Spleen (tissue), 11 donors: ENCODE measurements around the gene AHNAK. TPM values are rescaled to one million over a fixed set of nuclear protein-coding genes. Genes with fewer than 3 reads are reported as not detected.
"Not testable (repeated sequence)": the region's sequence is repeated elsewhere in the genome, so short reads cannot be mapped to it uniquely, and the experiment has no call there.

Experiments
- DNase-seq: peaks from one replicate; pipeline ENCODE4 v3.0.0-alpha.2; 2020
- H3K27ac ChIP-seq, 8 donors: fragments of 200-600 bp; sonication (generic) in 7 of 8; 1 replicate in 4 of 8; 2 replicates in 4 of 8; pipeline versions ENCODE4 v1.5.0 to v1.8.0; 2016 to 2021; ENCODE audit warnings: inconsistent platforms in 4 of 8, mild to moderate bottlenecking in 4 of 8, moderate library complexity in 1 of 8
- H3K27me3 ChIP-seq, 7 donors: fragments of 200-600 bp; sonication (generic) in 6 of 7; replicated peaks in 1 of 7; 1 replicate in 4 of 7; 2 replicates in 3 of 7; pipeline versions ENCODE4 v1.5.0 to v1.8.0; 2016 to 2021; ENCODE audit warnings: inconsistent platforms in 3 of 7, mild to moderate bottlenecking in 1 of 7
- H3K36me3 ChIP-seq, 6 donors: fragments of 200-600 bp; sonication (generic) in 5 of 6; 1 replicate in 4 of 6; 2 replicates in 2 of 6; pipeline versions ENCODE4 v1.5.0 to v1.8.0; 2016 to 2021; ENCODE audit warnings: inconsistent platforms in 2 of 6
- H3K4me1 ChIP-seq, 6 donors: fragments of 200-600 bp; sonication (generic) in 5 of 6; 1 replicate in 3 of 6; 2 replicates in 3 of 6; pipeline versions ENCODE4 v1.5.0 to v1.8.0; 2016 to 2021; ENCODE audit warnings: inconsistent platforms in 3 of 6
- H3K4me3 ChIP-seq, 8 donors: fragments of 200-600 bp; sonication (generic) in 7 of 8; 1 replicate in 4 of 8; 2 replicates in 4 of 8; pipeline versions ENCODE4 v1.5.0 to v1.8.0; 2016 to 2021; ENCODE audit warnings: inconsistent platforms in 4 of 8, mild to moderate bottlenecking in 4 of 8, moderate library complexity in 2 of 8
- H3K9me3 ChIP-seq, 8 donors: fragments of 200-600 bp; sonication (generic) in 7 of 8; 1 replicate in 4 of 8; 2 replicates in 4 of 8; pipeline versions ENCODE4 v1.5.0 to v1.8.0; 2016 to 2021; ENCODE audit warnings: inconsistent platforms in 4 of 8
- CTCF ChIP-seq, 11 experiments: fragments of 200-600 bp in 7 of 11; fragments of 450-650 bp in 4 of 11; sonication (generic) in 4 of 11; IDR thresholded peaks in 8 of 11; conservative IDR thresholded peaks in 3 of 11; 1 replicate in 7 of 11; 2 replicates in 4 of 11; pipeline versions ENCODE4 v1.4.0 to v1.8.0; 2016 to 2021; ENCODE audit warnings: antibody characterized with exemption in 11 of 11, inconsistent platforms in 4 of 11, mild to moderate bottlenecking in 1 of 11
- POLR2A ChIP-seq, 3 donors: fragments of 450-650 bp; IDR thresholded peaks; one replicate each; pipeline ENCODE4 v1.5.1; 2017; ENCODE audit warnings: antibody characterized with exemption in 3 of 3, mild to moderate bottlenecking in 1 of 3
- POLR2AphosphoS5 ChIP-seq, 3 donors: sonication (generic); formaldehyde crosslinking; IDR thresholded peaks; one replicate each; pipeline ENCODE4 v1.5.1; 2017; ENCODE audit warnings: antibody characterized with exemption in 3 of 3
- WGBS, 5 donors: extraction: QIAGEN DNeasy Blood & Tissue Kit in 3 of 5; methylation state at CpG; one replicate each; pipeline versions ENCODE4 v1.1.5 to v1.1.7; 2013 to 2018; 5-methylcytosine and 5-hydroxymethylcytosine counted together
- intact Hi-C: fragments of 100-400 bp; cut with DNase I; formaldehyde crosslinking; loops from one replicate; pipeline ENCODE4 v1.15.0; 2023; ENCODE audit warnings: low total_unique reads
- microRNA-seq, 3 donors: library from miRNA; unstranded; fragments of <30 nt; microRNA quantifications; one replicate each; pipeline versions ENCODE4 to v1.1.0, GENCODE V29; 2019 to 2020
- polyA plus RNA-seq, 3 donors: library from polyadenylated mRNA; stranded (reverse); fragments of 200-250 nt; gene quantifications; one replicate each; pipeline ENCODE4 v1.2.1, GENCODE V29; 2013
- small RNA-seq, 4 donors: library from RNA; depleted of rRNA; stranded (forward); fragments of <200 nt; gene quantifications; one replicate each; pipeline ENCODE3, GENCODE V24; 2016
- total RNA-seq, 7 donors: library from RNA; depleted of rRNA in 3 of 7; stranded (reverse); fragments of >200 nt in 3 of 7; fragmentation: NEBNext Ultra II Directional in 4 of 7; extraction: Animal tissue kit (Norgen Biotek cat#: 25700) in 4 of 7; gene quantifications; one replicate each; pipeline versions ENCODE4 v1.1.0 to v1.2.1, GENCODE V29; 2016 to 2021
- donor health status: healthy with polysubstance abuse.
- donor health status: DM: no; HTN: no; CAD: no; lungs with moderate emphysema.
- donor health status: DM: no; HTN: no; CAD: no.
- donor health status: Bipolar disorder and iron deficiency.
- donor health status: healthy.
- donor health status: DM: no; HTN: no; CAD: no.
- donor health status: DM: yes; HTN: yes; CAD: no.

The AHNAK gene
- total and polyA plus RNA-seq, 10 donors, result 11.8 to 370 (median 259) TPM

GRCh38 chr11:62390237-62390636, 156.4 kb downstream of the AHNAK start:
- intact Hi-C loops, result loop anchor here (10.0 kb wide), 2 partner anchors 305 to 475 kb away; no protein-coding TSS in a partner anchor
- 38 to 80% (median 76%) methylated on average over 1 to 5 of the region's 5 CpGs for WGBS, 5 donors

GRCh38 chr11:62388999-62389398, 157.6 kb downstream of the AHNAK start:
- Histone ChIP-seq H3K4me1 (peaks cover 0 to 7% (median 0%) of the 10 kb centered on the region in 6 donors), H3K4me3 (no peak overlapping the region), H3K27ac (no peak overlapping the region), H3K27me3 (no peaks in the 10 kb centered on the region), H3K36me3 (peaks cover 0 to 12% (median 0%) of the 10 kb centered on the region in 6 donors), H3K9me3 (no peaks in the 10 kb centered on the region)
- TF ChIP-seq POLR2AphosphoS5 (IDR thresholded peaks at IDR 0.05) (no peak), POLR2A (IDR thresholded peaks at IDR 0.05) (no peak), CTCF (IDR thresholded peaks at IDR 0.05 in 8 of 11, conservative IDR thresholded peaks at IDR 0.05 in 3 of 11) (no peak)
- DNase-seq, result no peak
- intact Hi-C loops, result no loop called here
- 85 to 93% (median 91%) methylated on average over 11 of the region's 11 CpGs for WGBS, 5 donors

More at GRCh38 chr11:62390237-62390636, 156.4 kb downstream of the AHNAK start:
- H3K27ac ChIP-seq, result no peak overlapping the region
- H3K27me3 ChIP-seq, result no peaks in the 10 kb centered on the region
- H3K36me3 ChIP-seq, result peaks cover 0 to 12% (median 0%) of the 10 kb centered on the region in 6 donors
- H3K4me3 ChIP-seq, result no peak overlapping the region
- no peak for DNase-seq
- no peaks in the 10 kb centered on the region for H3K9me3 ChIP-seq
- no peak for TF ChIP-seq POLR2AphosphoS5 (IDR thresholded peaks at IDR 0.05)
- peaks cover 0 to 15% (median 4%) of the 10 kb centered on the region in 6 donors for H3K4me1 ChIP-seq

GRCh38 chr11:62387381-62387780, 159.2 kb downstream of the AHNAK start:
- Histone ChIP-seq H3K9me3 (no peaks in the 10 kb centered on the region), H3K27ac (no peak overlapping the region), H3K4me1 (peaks cover 0 to 7% (median 0%) of the 10 kb centered on the region in 6 donors), H3K27me3 (no peaks in the 10 kb centered on the region), H3K36me3 (peaks cover 0 to 12% (median 0%) of the 10 kb centered on the region in 6 donors), H3K4me3 (no peak overlapping the region)
- intact Hi-C loops, result no loop called here
- no peak for DNase-seq
- 90 to 97% (median 92%) methylated on average over 3 of the region's 3 CpGs for WGBS, 5 donors
- no peak for TF ChIP-seq POLR2A (IDR thresholded peaks at IDR 0.05)
- TF ChIP-seq CTCF (IDR thresholded peaks at IDR 0.05 in 8 of 11, conservative IDR thresholded peaks at IDR 0.05 in 3 of 11), result no peak
- TF ChIP-seq POLR2AphosphoS5 (IDR thresholded peaks at IDR 0.05), result no peak

GRCh38 chr11:62386083-62386482, 160.5 kb downstream of the AHNAK start:
- H3K4me3 ChIP-seq, H3K27me3 ChIP-seq, H3K9me3 ChIP-seq, H3K36me3 ChIP-seq, intact Hi-C loops, DNase-seq, H3K4me1 ChIP-seq: not testable (repeated sequence)
- WGBS, 5 donors, result 75 to 82% (median 80%) methylated on average over 3 of the region's 3 CpGs
- H3K27ac ChIP-seq, result peak overlapping the region in 1 of 8 donors; percentile 8

- no peaks in the 10 kb centered on the region for H3K36me3 ChIP-seq
- 82 to 94% (median 88%) methylated on average over 6 of the region's 6 CpGs for WGBS, 5 donors
- intact Hi-C loops, result no loop called here
- TF ChIP-seq POLR2A (IDR thresholded peaks at IDR 0.05), result no peak
- no peak for TF ChIP-seq POLR2AphosphoS5 (IDR thresholded peaks at IDR 0.05)
- TF ChIP-seq CTCF (IDR thresholded peaks at IDR 0.05 in 8 of 11, conservative IDR thresholded peaks at IDR 0.05 in 3 of 11), result no peak
- H3K27me3 ChIP-seq, result no peaks in the 10 kb centered on the region
- no peak overlapping the region for H3K4me3 ChIP-seq
- no peak for DNase-seq
- H3K4me1 ChIP-seq, result peaks cover 0 to 16% (median 7%) of the 10 kb centered on the region in 6 donors
- H3K27ac ChIP-seq, result no peak overlapping the region
- no peaks in the 10 kb centered on the region for H3K9me3 ChIP-seq
Observed at GRCh38 chr11:62383822-62384221, 162.8 kb downstream of the AHNAK start.

Small RNAs within 50 kb of the gene (microRNA-seq; reads per million reads assigned to microRNA genes)
- gene MIR6747, result 0.70 to 1.1 (median 1.1) reads per million in 3 donors

Small RNAs within 50 kb of the gene (small RNA-seq; reads per million reads assigned to genes)
- 0 reads per million in 4 donors for gene EEF1G
- gene MIR6747, result 0 to 0.06 (median 0) reads per million in 4 donors

Other genes starting within 250 kb of the AHNAK start
- gene SCGB1D4, start 247.7 kb downstream of the AHNAK start, total RNA-seq, result not detected
- not detected for gene SCGB1D4, start 247.7 kb downstream of the AHNAK start, polyA plus RNA-seq
- 10 to 100 TPM in 1 of 7 donors, 1 to 10 TPM in 6; 3.4 to 23.4 (median 8.1) TPM for gene ASRGL1, start 209.4 kb downstream of the AHNAK start, total RNA-seq
- 1 to 10 TPM; 2.9 to 4.5 (median 3.1) TPM for gene ASRGL1, start 209.4 kb downstream of the AHNAK start, polyA plus RNA-seq
- not detected for gene SCGB1A1, start 127.8 kb downstream of the AHNAK start, total RNA-seq
- under 1 TPM in 1 of 3 donors, not detected in 2; 0.35 TPM for gene SCGB1A1, start 127.8 kb downstream of the AHNAK start, polyA plus RNA-seq
- 1,000 to 10,000 TPM in 6 of 7 donors, 100 to 1,000 TPM in 1; 989 to 1,475 (median 1,270) TPM for gene EEF1G, start 27.1 kb upstream of the AHNAK start, total RNA-seq
- 1,000 to 10,000 TPM; 2,364 to 2,501 (median 2,474) TPM for gene EEF1G, start 27.1 kb upstream of the AHNAK start, polyA plus RNA-seq
- 10 to 100 TPM; 14.4 to 30.9 (median 20.1) TPM for gene TUT1, start 44.7 kb upstream of the AHNAK start, total RNA-seq
- 10 to 100 TPM; 14.5 to 24.1 (median 16.1) TPM for gene TUT1, start 44.7 kb upstream of the AHNAK start, polyA plus RNA-seq
- 100 to 1,000 TPM; 102 to 154 (median 114) TPM for gene MTA2, start 55.1 kb upstream of the AHNAK start, total RNA-seq
- gene MTA2, start 55.1 kb upstream of the AHNAK start, polyA plus RNA-seq, result 10 to 100 TPM; 55.3 to 94.6 (median 58.5) TPM
- 100 to 1,000 TPM in 5 of 7 donors, 10 to 100 TPM in 2; 46.7 to 159 (median 116) TPM for gene EML3, start 66.0 kb upstream of the AHNAK start, total RNA-seq
- gene EML3, start 66.0 kb upstream of the AHNAK start, polyA plus RNA-seq, result 100 to 1,000 TPM in 1 of 3 donors, 10 to 100 TPM in 2; 51.0 to 116 (median 78.6) TPM
- gene ROM1, start 66.5 kb upstream of the AHNAK start, total RNA-seq, result 1 to 10 TPM; 4.3 to 8.8 (median 5.6) TPM
- 10 to 100 TPM in 1 of 3 donors, 1 to 10 TPM in 2; 4.2 to 15.0 (median 6.1) TPM for gene ROM1, start 66.5 kb upstream of the AHNAK start, polyA plus RNA-seq
- gene B3GAT3, start 75.2 kb upstream of the AHNAK start, total RNA-seq, result 10 to 100 TPM; 25.2 to 43.7 (median 37.1) TPM
- 10 to 100 TPM; 41.9 to 65.7 (median 63.1) TPM for gene B3GAT3, start 75.2 kb upstream of the AHNAK start, polyA plus RNA-seq
- gene GANAB, start 99.8 kb upstream of the AHNAK start, total RNA-seq, result 100 to 1,000 TPM; 122 to 245 (median 198) TPM
- gene GANAB, start 99.8 kb upstream of the AHNAK start, polyA plus RNA-seq, result 10 to 100 TPM; 49.0 to 72.4 (median 53.6) TPM
- 10 to 100 TPM; 16.9 to 34.5 (median 24.8) TPM for gene INTS5, start 106.5 kb upstream of the AHNAK start, total RNA-seq
- gene INTS5, start 106.5 kb upstream of the AHNAK start, polyA plus RNA-seq, result 10 to 100 TPM in 1 of 3 donors, 1 to 10 TPM in 2; 4.4 to 13.7 (median 7.0) TPM
- 10 to 100 TPM; 30.9 to 43.7 (median 42.5) TPM for gene C11orf98, start 118.4 kb upstream of the AHNAK start, total RNA-seq
- 100 to 1,000 TPM; 144 to 164 (median 152) TPM for gene C11orf98, start 118.4 kb upstream of the AHNAK start, polyA plus RNA-seq
- 10 to 100 TPM in 6 of 7 donors, 1 to 10 TPM in 1; 3.0 to 19.4 (median 13.2) TPM for gene CSKMT, start 118.5 kb upstream of the AHNAK start, total RNA-seq
- gene CSKMT, start 118.5 kb upstream of the AHNAK start, polyA plus RNA-seq, result 10 to 100 TPM; 32.6 to 59.4 (median 40.3) TPM
- gene UQCC3, start 124.9 kb upstream of the AHNAK start, total RNA-seq, result 1 to 10 TPM; 4.9 to 6.5 (median 5.9) TPM
- gene UQCC3, start 124.9 kb upstream of the AHNAK start, polyA plus RNA-seq, result 10 to 100 TPM; 20.2 to 23.7 (median 23.3) TPM
- 10 to 100 TPM in 6 of 7 donors, 1 to 10 TPM in 1; 10.0 to 20.2 (median 12.8) TPM for gene LBHD1, start 125.5 kb upstream of the AHNAK start, total RNA-seq
- 10 to 100 TPM in 2 of 3 donors, 1 to 10 TPM in 1; 7.3 to 21.2 (median 15.1) TPM for gene LBHD1, start 125.5 kb upstream of the AHNAK start, polyA plus RNA-seq
- 100 to 1,000 TPM in 6 of 7 donors, 10 to 100 TPM in 1; 93.8 to 158 (median 128) TPM for gene UBXN1, start 132.3 kb upstream of the AHNAK start, total RNA-seq
- 100 to 1,000 TPM; 198 to 209 (median 203) TPM for gene UBXN1, start 132.3 kb upstream of the AHNAK start, polyA plus RNA-seq
- not detected for gene LRRN4CL, start 142.7 kb upstream of the AHNAK start, total RNA-seq
- gene LRRN4CL, start 142.7 kb upstream of the AHNAK start, polyA plus RNA-seq, result under 1 TPM; 0.04 to 0.48 (median 0.17) TPM
- gene BSCL2, start 160.6 kb upstream of the AHNAK start, total RNA-seq, result 10 to 100 TPM; 25.6 to 66.0 (median 34.4) TPM
- gene BSCL2, start 160.6 kb upstream of the AHNAK start, polyA plus RNA-seq, result 10 to 100 TPM; 47.7 to 62.6 (median 47.8) TPM
- not detected for gene GNG3, start 160.9 kb upstream of the AHNAK start, total RNA-seq
- gene GNG3, start 160.9 kb upstream of the AHNAK start, polyA plus RNA-seq, result under 1 TPM in 2 of 3 donors, not detected in 1; 0.12 to 0.13 TPM
- gene HNRNPUL2, start 180.7 kb upstream of the AHNAK start, total RNA-seq, result 10 to 100 TPM; 39.3 to 62.8 (median 48.5) TPM
- 10 to 100 TPM; 26.4 to 37.1 (median 29.3) TPM for gene HNRNPUL2, start 180.7 kb upstream of the AHNAK start, polyA plus RNA-seq
- gene TTC9C, start 181.7 kb upstream of the AHNAK start, total RNA-seq, result 10 to 100 TPM; 25.4 to 47.1 (median 30.5) TPM
- 10 to 100 TPM; 27.8 to 35.6 (median 33.4) TPM for gene TTC9C, start 181.7 kb upstream of the AHNAK start, polyA plus RNA-seq
- 10 to 100 TPM in 5 of 7 donors, 1 to 10 TPM in 2; 6.6 to 14.5 (median 11.1) TPM for gene ZBTB3, start 207.4 kb upstream of the AHNAK start, total RNA-seq
- 1 to 10 TPM; 3.2 to 4.9 (median 3.9) TPM for gene ZBTB3, start 207.4 kb upstream of the AHNAK start, polyA plus RNA-seq
- 10 to 100 TPM; 52.1 to 74.0 (median 60.2) TPM for gene POLR2G, start 214.8 kb upstream of the AHNAK start, total RNA-seq
- gene POLR2G, start 214.8 kb upstream of the AHNAK start, polyA plus RNA-seq, result 100 to 1,000 TPM; 129 to 153 (median 135) TPM
- gene TAF6L, start 224.6 kb upstream of the AHNAK start, total RNA-seq, result 10 to 100 TPM; 16.6 to 28.8 (median 23.7) TPM
- 10 to 100 TPM; 11.9 to 37.5 (median 21.1) TPM for gene TAF6L, start 224.6 kb upstream of the AHNAK start, polyA plus RNA-seq
- gene TMEM179B, start 240.6 kb upstream of the AHNAK start, total RNA-seq, result 10 to 100 TPM; 39.0 to 80.8 (median 48.3) TPM
- gene TMEM179B, start 240.6 kb upstream of the AHNAK start, polyA plus RNA-seq, result 10 to 100 TPM; 46.1 to 57.1 (median 54.6) TPM
- 10 to 100 TPM; 11.2 to 27.8 (median 13.6) TPM for gene TMEM223, start 245.2 kb upstream of the AHNAK start, total RNA-seq
- 10 to 100 TPM; 19.0 to 32.8 (median 25.0) TPM for gene TMEM223, start 245.2 kb upstream of the AHNAK start, polyA plus RNA-seq